RKO (cell line): ENCODE data around the gene ASB10.

Source experiments
- DNase-seq: peaks from one replicate; pipeline ENCODE4 v3.0.0-alpha.2; 2016; ENCODE audit warnings: low spot score

Gene ASB10

GRCh38 chr7:151187409-151188251 lies 580 bp upstream of the ASB10 start:
- DNase-seq, result no peak

- no peak for DNase-seq
Observed at GRCh38 chr7:151185762-151186639, 1.0 kb downstream of the ASB10 start.

GRCh38 chr7:151181011-151181431 lies 6.0 kb downstream of the ASB10 start:
- DNase-seq, result no peak

GRCh38 chr7:151179946-151180345 lies 7.1 kb downstream of the ASB10 start:
- no peak for DNase-seq

GRCh38 chr7:151179287-151179860 lies 7.7 kb downstream of the ASB10 start:
- DNase-seq, result no peak

- no peak for DNase-seq
Observed at GRCh38 chr7:151178831-151179230, 8.2 kb downstream of the ASB10 start.

- DNase-seq, result no peak
Observed at GRCh38 chr7:151178236-151178635, 8.8 kb downstream of the ASB10 start.

GRCh38 chr7:151177310-151177709 lies 9.7 kb downstream of the ASB10 start:
- no peak for DNase-seq

GRCh38 chr7:151176401-151176800 lies 10.6 kb downstream of the ASB10 start:
- no peak for DNase-seq

GRCh38 chr7:151175793-151176311 lies 11.2 kb downstream of the ASB10 start:
- no peak for DNase-seq

- no peak for DNase-seq
Observed at GRCh38 chr7:151175047-151175792, 11.8 kb downstream of the ASB10 start.

- DNase-seq, result no peak
Observed at GRCh38 chr7:151174246-151175046, 12.6 kb downstream of the ASB10 start.

GRCh38 chr7:151173386-151174245 lies 13.4 kb downstream of the ASB10 start:
- DNase-seq, result no peak

- peak; percentile 81 for DNase-seq
Observed at GRCh38 chr7:151172273-151173141, 14.5 kb downstream of the ASB10 start.

- DNase-seq, result no peak
Observed at GRCh38 chr7:151168787-151169162, 18.3 kb downstream of the ASB10 start.

- no peak for DNase-seq
Observed at GRCh38 chr7:151168003-151168786, 18.9 kb downstream of the ASB10 start.

GRCh38 chr7:151167197-151167961 lies 19.7 kb downstream of the ASB10 start, which contains the start of gene GBX1:
Gene GBX1, minus strand, starts transcription at chr7:151167694. Its CDS starts 146 bp downstream, at chr7:151167548.
- no peak for DNase-seq
